ENCODE results near the gene RPS6KC1.
"Not testable (repeated sequence)": the region's sequence is repeated elsewhere in the genome, so short reads cannot be mapped to it uniquely, and the experiment has no call there.

Gene RPS6KC1

GRCh38 chr1:213057264-213058059 is 6.4 kb downstream of the RPS6KC1 start:
- no peak for DNase-seq

GRCh38 chr1:213060836-213061235 is 9.8 kb downstream of the RPS6KC1 start:
- DNase-seq, result no peak

- DNase-seq, result no peak
These were observed 10.2 kb downstream of the RPS6KC1 start for GRCh38 chr1:213061263-213061662.

GRCh38 chr1:213065800-213066199 is 14.8 kb downstream of the RPS6KC1 start:
- no peak for DNase-seq

- no peak for DNase-seq
These were observed 15.3 kb downstream of the RPS6KC1 start for GRCh38 chr1:213066363-213066762.

GRCh38 chr1:213067352-213067751 is 16.3 kb downstream of the RPS6KC1 start:
- DNase-seq, result no peak

GRCh38 chr1:213070406-213070805 is 19.4 kb downstream of the RPS6KC1 start:
- DNase-seq, result peak; percentile 65

- no peak for DNase-seq
These were observed 24.7 kb downstream of the RPS6KC1 start for GRCh38 chr1:213075725-213076124.

GRCh38 chr1:213082420-213083111 is 31.5 kb downstream of the RPS6KC1 start:
- DNase-seq, result no peak

GRCh38 chr1:213083112-213083445 is 32.0 kb downstream of the RPS6KC1 start:
- no peak for DNase-seq

- no peak for DNase-seq
These were observed 36.9 kb downstream of the RPS6KC1 start for GRCh38 chr1:213087911-213088310.

- DNase-seq, result no peak
These were observed 39.1 kb downstream of the RPS6KC1 start for GRCh38 chr1:213089924-213090677.

GRCh38 chr1:213094446-213094845 is 43.4 kb downstream of the RPS6KC1 start:
- DNase-seq, result no peak

- no peak for DNase-seq
These were observed 44.4 kb downstream of the RPS6KC1 start for GRCh38 chr1:213095467-213095866.

- no peak for DNase-seq
These were observed 48.8 kb downstream of the RPS6KC1 start for GRCh38 chr1:213099682-213100399.

GRCh38 chr1:213100565-213100964 is 49.5 kb downstream of the RPS6KC1 start:
- not testable (repeated sequence) for DNase-seq

- DNase-seq, result no peak
These were observed 52.6 kb downstream of the RPS6KC1 start for GRCh38 chr1:213103377-213104306.

- DNase-seq, result no peak
These were observed 53.6 kb downstream of the RPS6KC1 start for GRCh38 chr1:213104604-213105003.

GRCh38 chr1:213106298-213106697 is 55.3 kb downstream of the RPS6KC1 start:
- no peak for DNase-seq

GRCh38 chr1:213107613-213108012 is 56.6 kb downstream of the RPS6KC1 start:
- no peak for DNase-seq

GRCh38 chr1:213110349-213111300 is 59.6 kb downstream of the RPS6KC1 start:
- no peak for DNase-seq
